Activated T-cell treated with anti-CD3 and anti-CD28 coated beads, Interleukin-2, amount 50 U/mL, for 24 hours (primary cell): Measurements from ENCODE around the gene TRRAP.

Source experiments
- DNase-seq: peaks from one replicate; pipeline ENCODE4 v3.0.0-alpha.2; 2020
- H3K27ac Mint-ChIP-seq: 2 replicates; pipeline ENCODE4 v1.8.0; 2020; ENCODE audit warnings: mild to moderate bottlenecking, mixed read lengths
- H3K27me3 Mint-ChIP-seq: 2 replicates; pipeline ENCODE4 v1.8.0; 2020; ENCODE audit warnings: mixed read lengths
- H3K36me3 Mint-ChIP-seq: 2 replicates; pipeline ENCODE4 v1.8.0; 2020; ENCODE audit warnings: low read depth, mixed read lengths
- H3K4me1 Mint-ChIP-seq: 2 replicates; pipeline ENCODE4 v1.8.0; 2020; ENCODE audit warnings: low read depth, mixed read lengths
- H3K4me3 Mint-ChIP-seq: 2 replicates; pipeline ENCODE4 v1.8.0; 2020; ENCODE audit warnings: mild to moderate bottlenecking, moderate library complexity, mixed read lengths
- H3K9me3 Mint-ChIP-seq: 2 replicates; pipeline ENCODE4 v1.8.0; 2020; ENCODE audit warnings: mixed read lengths

TRRAP gene

GRCh38 chr7:99013266-99014112, 135.2 kb downstream of the TRRAP start:
- Mint-ChIP-seq H3K4me1 (peaks cover 6% of the 10 kb centered on the region), H3K4me3 (no peak overlapping the region), H3K36me3 (peaks cover 93% of the 10 kb centered on the region), H3K27ac (no peak overlapping the region), H3K27me3 (no peaks in the 10 kb centered on the region), H3K9me3 (no peaks in the 10 kb centered on the region)
- DNase-seq = peak; percentile 27

- Mint-ChIP-seq H3K9me3 (no peaks in the 10 kb centered on the region), H3K4me3 (no peak overlapping the region), H3K27ac (peak overlapping the region; percentile 47), H3K36me3 (peaks cover 93% of the 10 kb centered on the region), H3K4me1 (peaks cover 7% of the 10 kb centered on the region), H3K27me3 (no peaks in the 10 kb centered on the region)
- peak; percentile 18 for DNase-seq
These were observed 136.0 kb downstream of the TRRAP start for GRCh38 chr7:99014113-99014985.

GRCh38 chr7:99016196-99016595, 137.9 kb downstream of the TRRAP start:
- no peaks in the 10 kb centered on the region for H3K27me3 Mint-ChIP-seq
- peaks cover 7% of the 10 kb centered on the region for H3K4me1 Mint-ChIP-seq
- no peaks in the 10 kb centered on the region for H3K9me3 Mint-ChIP-seq
- DNase-seq = no peak
- H3K27ac Mint-ChIP-seq = no peak overlapping the region
- peaks cover 92% of the 10 kb centered on the region for H3K36me3 Mint-ChIP-seq
- no peak overlapping the region for H3K4me3 Mint-ChIP-seq

- no peak for DNase-seq
- Mint-ChIP-seq H3K4me3 (no peak overlapping the region), H3K9me3 (no peaks in the 10 kb centered on the region), H3K27ac (peak overlapping the region; percentile 10), H3K27me3 (no peaks in the 10 kb centered on the region), H3K36me3 (peaks cover 78% of the 10 kb centered on the region), H3K4me1 (peaks cover 10% of the 10 kb centered on the region)
These were observed 141.4 kb downstream of the TRRAP start for GRCh38 chr7:99019523-99020412.

GRCh38 chr7:99020413-99020715, 142.0 kb downstream of the TRRAP start:
- H3K27me3 Mint-ChIP-seq = no peaks in the 10 kb centered on the region
- peaks cover 72% of the 10 kb centered on the region for H3K36me3 Mint-ChIP-seq
- DNase-seq = no peak
- H3K4me3 Mint-ChIP-seq = no peak overlapping the region
- peaks cover 10% of the 10 kb centered on the region for H3K4me1 Mint-ChIP-seq
- no peaks in the 10 kb centered on the region for H3K9me3 Mint-ChIP-seq
- H3K27ac Mint-ChIP-seq = peak overlapping the region; percentile 10

- H3K4me3 Mint-ChIP-seq = no peak overlapping the region
- H3K9me3 Mint-ChIP-seq = no peaks in the 10 kb centered on the region
- H3K36me3 Mint-ChIP-seq = peaks cover 63% of the 10 kb centered on the region
- no peak for DNase-seq
- H3K4me1 Mint-ChIP-seq = peaks cover 6% of the 10 kb centered on the region
- H3K27ac Mint-ChIP-seq = peak overlapping the region; percentile 46
- no peaks in the 10 kb centered on the region for H3K27me3 Mint-ChIP-seq
These were observed 143.7 kb downstream of the TRRAP start for GRCh38 chr7:99021941-99022560.

- Mint-ChIP-seq H3K9me3 (no peaks in the 10 kb centered on the region), H3K27ac (peak overlapping the region; percentile 3), H3K27me3 (no peaks in the 10 kb centered on the region), H3K4me3 (no peak overlapping the region), H3K36me3 (peaks cover 69% of the 10 kb centered on the region), H3K4me1 (peaks cover 5% of the 10 kb centered on the region)
- DNase-seq = no peak
These were observed 145.7 kb downstream of the TRRAP start for GRCh38 chr7:99024066-99024465.

- peaks cover 71% of the 10 kb centered on the region for H3K36me3 Mint-ChIP-seq
These were observed 148.9 kb downstream of the TRRAP start for GRCh38 chr7:99027241-99027640.

GRCh38 chr7:99027841-99028240, 149.5 kb downstream of the TRRAP start:
- Mint-ChIP-seq H3K4me1 (peaks cover 2% of the 10 kb centered on the region), H3K27ac (peak overlapping the region; percentile 52), H3K36me3 (peaks cover 75% of the 10 kb centered on the region), H3K4me3 (no peak overlapping the region), H3K9me3 (no peaks in the 10 kb centered on the region), H3K27me3 (no peaks in the 10 kb centered on the region)
- DNase-seq = no peak

More at GRCh38 chr7:99027241-99027640, 148.9 kb downstream of the TRRAP start:
- Mint-ChIP-seq H3K27me3 (no peaks in the 10 kb centered on the region), H3K4me3 (no peak overlapping the region), H3K4me1 (peaks cover 2% of the 10 kb centered on the region), H3K9me3 (no peaks in the 10 kb centered on the region), H3K27ac (peak overlapping the region; percentile 35)
- no peak for DNase-seq

- no peak for DNase-seq
- peak overlapping the region; percentile 77 for H3K27ac Mint-ChIP-seq
These were observed 150.1 kb downstream of the TRRAP start for GRCh38 chr7:99028261-99028973.

GRCh38 chr7:99029466-99030435, 151.4 kb downstream of the TRRAP start:
- Mint-ChIP-seq H3K27ac (peak overlapping the region; percentile 77), H3K27me3 (no peaks in the 10 kb centered on the region), H3K4me3 (no peak overlapping the region), H3K4me1 (peaks cover 2% of the 10 kb centered on the region), H3K36me3 (peaks cover 84% of the 10 kb centered on the region), H3K9me3 (no peaks in the 10 kb centered on the region)
- no peak for DNase-seq

More at GRCh38 chr7:99028261-99028973, 150.1 kb downstream of the TRRAP start:
- Mint-ChIP-seq H3K9me3 (no peaks in the 10 kb centered on the region), H3K36me3 (peaks cover 75% of the 10 kb centered on the region), H3K4me3 (no peak overlapping the region), H3K4me1 (peaks cover 2% of the 10 kb centered on the region), H3K27me3 (no peaks in the 10 kb centered on the region)

GRCh38 chr7:99030457-99030856, 152.1 kb downstream of the TRRAP start:
- H3K9me3 Mint-ChIP-seq = no peaks in the 10 kb centered on the region
- H3K27ac Mint-ChIP-seq = peak overlapping the region; percentile 61
- H3K4me3 Mint-ChIP-seq = no peak overlapping the region
- no peak for DNase-seq
- H3K4me1 Mint-ChIP-seq = peaks cover 2% of the 10 kb centered on the region
- peaks cover 89% of the 10 kb centered on the region for H3K36me3 Mint-ChIP-seq
- no peaks in the 10 kb centered on the region for H3K27me3 Mint-ChIP-seq
